A549 treated with AZD9567 at 1 μM for 4 hours (cell line): ENCODE data around the gene ST7L. TPM values are rescaled to one million over a fixed set of nuclear protein-coding genes. Genes with fewer than 3 reads are reported as not detected.

Experiments
- total RNA-seq: library from RNA; stranded (reverse); fragments of 200-300 nt; extraction: Qiagen RNA extraction; gene quantifications from 5 replicates; pipeline ENCODE4 v1.2.3, GENCODE V29; 2022; ENCODE audit not compliant: insufficient read depth

ST7L gene
- total RNA-seq: 9.8 to 11.8 TPM (median 10.8 TPM) in 5 replicates

GRCh38 chr1:112618721-112619517 is at the start of gene ST7L:
Gene ST7L (minus strand): TSS chr1:112619141. CDS start chr1:112619113, 28 bp downstream.

GRCh38 chr1:112619518-112620376 is 806 bp upstream of the ST7L start, which contains the start of gene CAPZA1:
Gene CAPZA1 (plus strand): TSS chr1:112619832. CDS start chr1:112619845, 13 bp downstream.

GRCh38 chr1:112508278-112509004 is 110.5 kb downstream of the ST7L start, which contains the start of gene WNT2B:
Gene WNT2B (plus strand): TSS chr1:112508965. CDS start chr1:112509263, 298 bp downstream.

Other genes starting within 250 kb of the ST7L start
- 5.0 to 7.7 TPM (median 6.7 TPM) in 5 replicates for gene CTTNBP2NL, start 222.9 kb downstream of the ST7L start, total RNA-seq
- 0.12 to 0.24 TPM (median 0.21 TPM) in 4 of 5 replicates, not detected in the other for gene WNT2B, start 110.2 kb downstream of the ST7L start, total RNA-seq
- 55.0 to 91.9 TPM (median 61.2 TPM) in 5 replicates for gene CAPZA1, start 691 bp upstream of the ST7L start, total RNA-seq
- gene MOV10, start 55.5 kb upstream of the ST7L start, total RNA-seq: 21.0 to 31.8 TPM (median 29.2 TPM) in 5 replicates
- 333 to 367 TPM (median 340 TPM) in 5 replicates for gene RHOC, start 88.0 kb upstream of the ST7L start, total RNA-seq
- 0.94 to 1.4 TPM (median 1.2 TPM) in 4 of 5 replicates, not detected in the other for gene PPM1J, start 96.2 kb upstream of the ST7L start, total RNA-seq